ENCODE measurements around the gene TFCP2.

TFCP2 gene

GRCh38 chr12:51150777-51151176, 22.2 kb downstream of the TFCP2 start:
- no peak for DNase-seq (ENCODE audit: low read depth)

DNA sequence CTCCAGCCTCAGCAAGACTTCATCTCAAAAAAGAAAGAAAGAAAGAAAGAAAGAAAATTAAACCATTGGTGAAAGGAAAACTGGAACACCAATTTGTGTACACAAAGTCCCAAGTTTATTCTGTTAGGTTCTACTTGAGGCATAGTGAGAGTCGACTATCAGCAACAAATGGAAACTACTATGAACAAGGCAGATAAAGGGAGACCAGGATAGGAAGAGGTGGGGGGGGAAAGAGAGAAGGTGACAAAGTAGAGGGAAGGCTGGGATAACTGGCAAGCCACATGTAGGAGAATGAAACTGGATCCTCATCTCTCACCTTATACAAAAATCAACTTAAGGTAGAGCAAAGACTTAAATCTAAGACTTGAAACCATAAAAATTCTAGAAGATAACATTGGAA, 25.6 kb downstream of the TFCP2 start:
- DNase-seq (ENCODE audit: low read depth) = no peak

GRCh38 chr12:51139292-51139844, 33.6 kb downstream of the TFCP2 start:
- no peak for DNase-seq (ENCODE audit: low read depth)

DNA sequence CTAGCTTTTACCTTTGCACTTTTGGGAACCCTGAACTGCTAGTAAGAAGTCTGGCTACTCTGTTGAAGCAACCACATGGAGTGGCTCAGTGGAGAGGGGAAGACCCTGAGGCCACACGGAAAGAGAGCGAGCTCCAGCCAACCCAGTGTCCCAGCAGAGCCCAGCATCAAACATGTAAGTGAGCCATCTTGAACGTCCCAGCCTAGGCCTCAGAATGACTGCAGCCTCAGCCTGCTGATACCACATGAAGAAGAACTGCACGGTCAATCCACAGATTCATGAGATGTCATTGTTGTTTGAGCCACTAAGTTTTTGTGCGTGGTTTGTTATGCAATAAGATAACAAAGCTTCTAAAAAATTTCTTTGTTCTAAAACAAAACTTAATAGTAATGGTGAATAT, 40.2 kb downstream of the TFCP2 start:
- no peak for DNase-seq (ENCODE audit: low read depth)

- no peak for DNase-seq (ENCODE audit: low read depth)
Measured at GRCh38 chr12:51131745-51132521, 41.0 kb downstream of the TFCP2 start.

DNA sequence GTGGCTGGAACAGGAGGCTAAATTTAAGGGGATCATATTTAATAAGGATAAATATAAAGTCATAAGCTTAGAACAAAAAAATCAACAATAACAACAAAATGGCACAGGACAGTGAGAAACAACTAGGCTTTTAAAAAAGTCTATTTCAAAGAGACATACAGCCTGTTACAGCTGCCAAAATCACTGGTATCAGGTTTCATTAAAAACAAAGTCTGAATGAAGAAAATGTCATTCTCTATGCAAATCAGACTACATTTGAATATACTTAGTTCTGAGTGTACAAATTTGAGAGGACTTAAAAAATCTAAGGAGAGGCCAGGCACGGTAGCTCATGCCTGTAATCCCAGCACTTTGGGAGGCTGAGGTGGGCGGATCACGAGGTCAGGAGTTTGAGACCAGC, 44.0 kb downstream of the TFCP2 start:
- DNase-seq (ENCODE audit: low read depth) = no peak

GRCh38 chr12:51127050-51127729, 45.7 kb downstream of the TFCP2 start:
- no peak for DNase-seq (ENCODE audit: low read depth)

DNA sequence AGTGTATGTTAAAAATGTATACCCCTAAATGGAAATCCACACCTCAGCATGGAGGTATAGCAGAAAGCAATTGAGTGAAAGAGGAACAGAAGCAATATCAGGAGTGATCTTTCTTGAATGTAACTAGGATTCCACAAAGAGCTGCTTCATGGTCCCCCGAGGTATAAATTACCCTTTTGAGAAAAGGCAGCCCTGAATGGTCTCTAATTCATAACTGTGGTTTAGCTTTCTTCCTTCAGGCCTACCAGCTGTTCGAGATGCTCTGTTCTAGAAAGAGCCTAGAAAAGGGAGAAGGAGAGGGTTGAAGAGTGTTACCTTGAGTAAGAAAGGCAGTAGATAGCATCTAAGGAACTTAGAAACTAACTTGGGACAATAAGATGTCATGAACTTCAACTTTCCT, 46.6 kb downstream of the TFCP2 start:
- DNase-seq (ENCODE audit: low read depth) = no peak

DNA sequence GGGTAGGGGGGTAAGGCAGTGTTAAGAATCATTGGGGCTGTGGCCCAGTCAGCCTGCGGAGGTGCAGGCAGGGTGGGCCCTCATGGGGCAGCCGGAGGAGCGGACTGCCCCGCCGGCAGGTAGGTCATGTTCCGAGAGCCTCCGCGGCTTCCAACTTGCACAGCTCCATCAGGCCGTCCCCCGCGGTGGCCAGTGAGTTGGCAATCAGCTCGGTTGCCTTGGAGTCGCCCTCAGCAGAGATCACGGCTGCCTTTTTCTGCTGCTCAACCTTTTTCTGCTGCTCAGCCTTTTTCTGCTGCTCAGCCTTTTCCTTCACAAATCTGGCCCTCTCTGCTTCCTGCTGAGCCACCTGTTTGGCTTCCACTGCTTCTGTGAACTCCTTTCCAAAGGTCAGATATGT, 48.4 kb downstream of the TFCP2 start:
- no peak for DNase-seq (ENCODE audit: low read depth)

GRCh38 chr12:51122844-51123243, 50.1 kb downstream of the TFCP2 start:
- no peak for DNase-seq (ENCODE audit: low read depth)

- peak; percentile 9 for DNase-seq (ENCODE audit: low read depth)
Measured at GRCh38 chr12:51118706-51119105, 54.2 kb downstream of the TFCP2 start.

GRCh38 chr12:51115533-51115932, 57.4 kb downstream of the TFCP2 start:
- no peak for DNase-seq (ENCODE audit: low read depth)

GRCh38 chr12:51108136-51108535, 64.8 kb downstream of the TFCP2 start:
- no peak for DNase-seq (ENCODE audit: low read depth)

DNA sequence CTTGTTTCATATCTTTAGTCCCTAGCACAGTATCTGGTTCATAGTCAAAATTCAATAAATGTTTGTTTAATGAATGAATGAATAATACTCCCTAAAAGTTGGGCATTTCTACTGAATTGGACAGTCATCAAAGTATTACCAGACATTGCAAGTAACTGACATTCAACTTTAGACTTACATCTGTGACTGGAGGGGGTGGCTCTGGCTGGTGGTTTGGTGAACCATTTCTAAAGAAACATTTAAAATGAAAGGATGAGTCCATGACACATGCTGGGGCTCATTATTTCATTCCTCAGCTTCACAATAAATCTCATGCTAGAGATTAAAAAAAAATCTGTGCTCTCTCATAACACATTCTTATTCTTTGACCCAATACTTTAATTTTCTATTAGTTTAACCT, 69.0 kb downstream of the TFCP2 start:
- DNase-seq (ENCODE audit: low read depth) = no peak

- DNase-seq (ENCODE audit: low read depth) = peak; percentile 19
Measured at GRCh38 chr12:51098611-51099010, 74.3 kb downstream of the TFCP2 start.

DNA sequence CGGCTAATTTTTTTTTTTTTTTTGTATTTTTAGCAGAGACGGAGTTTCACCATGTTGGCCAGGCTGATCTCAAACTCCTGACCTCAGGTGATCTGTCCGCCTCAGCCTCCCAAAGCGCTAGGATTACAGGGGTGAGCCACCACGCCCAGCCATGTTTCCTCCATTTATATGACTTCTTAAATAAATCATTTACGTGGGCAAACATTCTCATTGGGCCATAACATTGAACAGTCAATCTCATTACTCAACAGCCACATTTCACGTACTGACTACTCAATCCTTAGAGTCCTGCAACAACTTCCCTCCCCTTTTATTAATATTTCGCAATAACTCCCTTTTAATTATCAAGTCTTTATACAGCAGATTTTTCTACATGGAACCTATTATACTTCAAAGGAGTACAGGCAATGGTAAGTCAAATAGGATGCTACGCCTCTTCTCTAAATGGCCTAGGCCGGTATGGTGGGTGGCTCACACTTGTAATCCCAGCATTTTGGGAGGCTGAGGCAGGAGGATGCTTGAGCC, 82.2 kb downstream of the TFCP2 start:
- DNase-seq (ENCODE audit: low read depth) = no peak

DNA sequence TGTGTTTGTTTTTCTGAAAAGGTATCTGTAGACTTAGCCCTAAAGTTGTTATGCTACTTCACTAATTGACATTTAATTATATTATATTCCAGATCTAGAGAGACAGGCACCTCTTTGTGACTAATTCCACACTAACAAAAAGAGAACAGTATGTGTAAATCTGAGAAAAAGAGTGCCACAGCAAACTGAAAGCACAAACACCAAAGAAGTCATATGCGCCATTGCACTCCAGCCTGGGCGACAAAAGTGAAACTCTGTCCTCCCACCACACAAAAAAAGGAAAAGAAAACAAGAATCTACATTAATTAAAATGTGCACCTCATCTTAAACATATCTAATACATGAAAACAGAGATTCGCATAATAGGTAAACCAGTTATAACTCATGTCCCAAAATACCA, 85.1 kb downstream of the TFCP2 start:
- DNase-seq (ENCODE audit: low read depth) = no peak

GRCh38 chr12:51086933-51087332, 86.0 kb downstream of the TFCP2 start:
- DNase-seq (ENCODE audit: low read depth) = no peak

DNA sequence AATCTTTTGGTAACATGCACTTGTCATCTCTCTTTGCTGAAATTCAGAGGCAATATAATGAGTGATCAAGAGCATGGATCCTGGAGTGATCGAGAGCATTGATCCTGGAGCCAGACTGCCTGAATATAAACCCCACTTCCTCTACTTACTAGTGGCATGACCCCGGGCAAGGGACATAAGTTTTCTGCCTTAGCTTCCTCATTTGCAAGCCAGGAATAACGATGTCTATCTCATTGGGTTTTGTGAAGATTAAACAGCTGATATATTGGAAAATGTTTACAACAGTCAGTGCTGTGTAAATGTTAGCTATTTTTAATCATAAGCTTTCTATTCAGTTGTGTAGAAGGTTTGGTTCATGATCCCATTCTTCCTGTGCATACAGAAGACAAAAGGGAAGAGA, 87.2 kb downstream of the TFCP2 start:
- DNase-seq (ENCODE audit: low read depth) = no peak

- peak; percentile 90 for DNase-seq (ENCODE audit: low read depth)
Measured at GRCh38 chr12:51083126-51083833, 89.7 kb downstream of the TFCP2 start, which contains the start of gene CSRNP2. Gene CSRNP2 (minus strand): TSS chr12:51083596. CDS start chr12:51076561, 7,035 bp downstream.

DNA sequence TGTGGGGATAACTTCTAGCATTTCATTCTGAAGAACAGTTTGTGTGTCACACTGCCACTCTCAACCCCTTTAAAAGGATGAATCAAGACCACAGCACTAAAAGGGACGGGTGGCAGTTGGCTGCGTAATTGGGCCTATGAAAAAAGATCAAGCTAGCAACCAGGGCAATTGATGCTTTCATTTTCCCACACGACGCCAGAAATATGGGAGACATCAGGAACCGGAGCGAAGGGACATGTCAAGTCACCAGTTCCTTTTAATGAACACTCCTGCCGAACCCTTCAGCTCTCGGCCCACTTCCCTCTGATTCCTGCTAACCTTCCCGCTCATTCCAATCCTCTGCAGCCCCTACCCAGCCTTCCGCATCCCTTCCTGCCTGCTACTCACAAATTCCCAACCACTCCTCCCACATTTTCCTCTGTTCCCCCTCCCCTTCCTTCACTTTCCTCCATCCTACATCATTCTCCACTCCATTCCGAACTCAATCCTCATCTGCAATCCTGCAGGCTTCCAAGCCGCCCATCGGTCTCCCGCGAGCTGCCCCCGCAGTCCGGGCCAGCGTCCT, 90.3 kb downstream of the TFCP2 start:
- no peak for DNase-seq (ENCODE audit: low read depth)

GRCh38 chr12:51081421-51081820, 91.5 kb downstream of the TFCP2 start:
- no peak for DNase-seq (ENCODE audit: low read depth)

Measured in GM04504 (cell line).